Thyroid gland (tissue), 4 donors: Measurements from ENCODE around the gene PALMD.

ENCODE experiments used
- POLR2A ChIP-seq, 2 donors: fragments of 450-650 bp; IDR thresholded peaks; one replicate each; pipeline ENCODE4 v1.6.1; 2017; ENCODE audit warnings: antibody characterized with exemption in 2 of 2, mild to moderate bottlenecking in 2 of 2, moderate library complexity in 1 of 2
- TF ChIP-seq, protein P1 (sequence below), 6 experiments: fragments of 200-600 bp in 3 of 6; fragments of 450-650 bp in 3 of 6; sonication (generic) in 3 of 6; IDR thresholded peaks; one replicate each; pipeline ENCODE4 v1.5.1; 2016 to 2019; ENCODE audit warnings: antibody characterized with exemption in 6 of 6, mild to moderate bottlenecking in 2 of 6, inconsistent platforms in 1 of 6, moderate library complexity in 1 of 6

DNA sequence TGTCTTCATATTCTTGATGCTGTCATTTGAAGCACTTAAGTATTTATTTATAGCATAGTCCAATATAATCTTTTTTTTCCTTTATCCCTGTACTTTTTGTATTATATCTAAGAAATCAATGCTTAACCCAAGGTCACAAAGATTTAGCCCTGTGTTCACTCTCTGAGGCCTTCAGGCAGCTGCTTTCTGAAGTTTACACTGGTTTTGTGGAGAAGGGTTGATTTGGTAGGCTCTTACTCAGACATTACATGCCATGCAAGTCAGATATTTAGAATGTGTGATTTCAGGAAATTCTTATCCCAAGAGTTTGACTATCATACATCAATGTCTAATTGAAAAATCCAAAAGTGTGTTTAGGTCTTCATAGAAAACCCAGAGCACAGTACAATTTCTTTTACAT is 56.3 kb downstream of the PALMD start:
- TF ChIP-seq, protein P1, sequence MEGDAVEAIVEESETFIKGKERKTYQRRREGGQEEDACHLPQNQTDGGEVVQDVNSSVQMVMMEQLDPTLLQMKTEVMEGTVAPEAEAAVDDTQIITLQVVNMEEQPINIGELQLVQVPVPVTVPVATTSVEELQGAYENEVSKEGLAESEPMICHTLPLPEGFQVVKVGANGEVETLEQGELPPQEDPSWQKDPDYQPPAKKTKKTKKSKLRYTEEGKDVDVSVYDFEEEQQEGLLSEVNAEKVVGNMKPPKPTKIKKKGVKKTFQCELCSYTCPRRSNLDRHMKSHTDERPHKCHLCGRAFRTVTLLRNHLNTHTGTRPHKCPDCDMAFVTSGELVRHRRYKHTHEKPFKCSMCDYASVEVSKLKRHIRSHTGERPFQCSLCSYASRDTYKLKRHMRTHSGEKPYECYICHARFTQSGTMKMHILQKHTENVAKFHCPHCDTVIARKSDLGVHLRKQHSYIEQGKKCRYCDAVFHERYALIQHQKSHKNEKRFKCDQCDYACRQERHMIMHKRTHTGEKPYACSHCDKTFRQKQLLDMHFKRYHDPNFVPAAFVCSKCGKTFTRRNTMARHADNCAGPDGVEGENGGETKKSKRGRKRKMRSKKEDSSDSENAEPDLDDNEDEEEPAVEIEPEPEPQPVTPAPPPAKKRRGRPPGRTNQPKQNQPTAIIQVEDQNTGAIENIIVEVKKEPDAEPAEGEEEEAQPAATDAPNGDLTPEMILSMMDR (IDR thresholded peaks at IDR 0.05) = no peak
- no peak for TF ChIP-seq POLR2A (IDR thresholded peaks at IDR 0.05)
